SK-N-SH treated with all-trans-retinoic acid at 6 μM for 48 hours (cell line): ENCODE data around the gene FREM3.

ENCODE experiments used
- ARNTL ChIP-seq: fragments of 450-650 bp; formaldehyde crosslinking; IDR thresholded peaks from 2 replicates; pipeline ENCODE4 v1.5.0; 2020; ENCODE audit warnings: low read depth, mild to moderate bottlenecking, moderate library complexity, borderline replicate concordance
- OSR1 ChIP-seq: fragments of 250-450 bp; sonication (Bioruptor Pico); IDR thresholded peaks from 2 replicates; pipeline ENCODE4 v1.8.0; 2022; ENCODE audit warnings: moderate library complexity, mild to moderate bottlenecking, inconsistent platforms
- RARB ChIP-seq: fragments of 250-450 bp; sonication (Bioruptor Pico); IDR thresholded peaks from 2 replicates; pipeline ENCODE4 v1.8.0; 2021; ENCODE audit warnings: mild to moderate bottlenecking, moderate library complexity
- ZNF565 ChIP-seq: fragments of 450-650 bp; formaldehyde crosslinking; conservative IDR thresholded peaks from 2 replicates; pipeline ENCODE4 v1.5.0; 2020; ENCODE audit warnings: low read depth, mild to moderate bottlenecking, moderate library complexity
- ZNF8 ChIP-seq: fragments of 450-650 bp; formaldehyde crosslinking; IDR thresholded peaks from 2 replicates; pipeline ENCODE4 v1.5.0; 2020; ENCODE audit warnings: mild to moderate bottlenecking, moderate library complexity
- TF ChIP-seq, protein P1 (sequence below): fragments of 250-450 bp; sonication (Bioruptor Pico); IDR thresholded peaks from 2 replicates; pipeline ENCODE4 v1.5.0; 2020; ENCODE audit warnings: mild to moderate bottlenecking, moderate library complexity
- TF ChIP-seq, protein P2 (sequence below): fragments of 250-450 bp; sonication (Bioruptor Pico); IDR thresholded peaks from 2 replicates; pipeline ENCODE4 v1.5.1; 2021; ENCODE audit warnings: mild to moderate bottlenecking, moderate library complexity

DNA sequence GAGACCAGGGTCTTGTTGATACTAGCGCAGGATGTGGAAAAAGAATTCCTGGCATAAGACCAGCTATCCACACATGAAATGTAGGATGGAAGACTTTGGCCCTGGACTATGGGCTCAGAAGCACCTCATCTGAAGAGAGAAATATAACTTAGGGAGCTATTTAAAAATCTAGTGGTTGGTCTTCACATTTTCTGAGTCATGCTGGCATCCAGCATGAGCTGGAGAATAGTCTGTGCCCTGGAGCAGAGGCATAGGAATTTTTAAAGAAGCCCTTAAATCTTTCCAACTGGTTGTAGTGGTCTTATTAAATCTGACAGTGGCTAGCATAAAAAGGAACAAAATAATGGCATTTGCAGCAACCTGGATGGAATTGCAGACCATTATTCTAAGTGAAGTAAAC lies 100.6 kb downstream of the FREM3 start:
- TF ChIP-seq ZNF565 (CRISPR knock-in tag) (no peak), RARB (CRISPR knock-in tag) (no peak), OSR1 (CRISPR knock-in tag) (no peak), ARNTL (CRISPR knock-in tag) (no peak), ZNF8 (CRISPR knock-in tag) (no peak)
- TF ChIP-seq, protein P1, sequence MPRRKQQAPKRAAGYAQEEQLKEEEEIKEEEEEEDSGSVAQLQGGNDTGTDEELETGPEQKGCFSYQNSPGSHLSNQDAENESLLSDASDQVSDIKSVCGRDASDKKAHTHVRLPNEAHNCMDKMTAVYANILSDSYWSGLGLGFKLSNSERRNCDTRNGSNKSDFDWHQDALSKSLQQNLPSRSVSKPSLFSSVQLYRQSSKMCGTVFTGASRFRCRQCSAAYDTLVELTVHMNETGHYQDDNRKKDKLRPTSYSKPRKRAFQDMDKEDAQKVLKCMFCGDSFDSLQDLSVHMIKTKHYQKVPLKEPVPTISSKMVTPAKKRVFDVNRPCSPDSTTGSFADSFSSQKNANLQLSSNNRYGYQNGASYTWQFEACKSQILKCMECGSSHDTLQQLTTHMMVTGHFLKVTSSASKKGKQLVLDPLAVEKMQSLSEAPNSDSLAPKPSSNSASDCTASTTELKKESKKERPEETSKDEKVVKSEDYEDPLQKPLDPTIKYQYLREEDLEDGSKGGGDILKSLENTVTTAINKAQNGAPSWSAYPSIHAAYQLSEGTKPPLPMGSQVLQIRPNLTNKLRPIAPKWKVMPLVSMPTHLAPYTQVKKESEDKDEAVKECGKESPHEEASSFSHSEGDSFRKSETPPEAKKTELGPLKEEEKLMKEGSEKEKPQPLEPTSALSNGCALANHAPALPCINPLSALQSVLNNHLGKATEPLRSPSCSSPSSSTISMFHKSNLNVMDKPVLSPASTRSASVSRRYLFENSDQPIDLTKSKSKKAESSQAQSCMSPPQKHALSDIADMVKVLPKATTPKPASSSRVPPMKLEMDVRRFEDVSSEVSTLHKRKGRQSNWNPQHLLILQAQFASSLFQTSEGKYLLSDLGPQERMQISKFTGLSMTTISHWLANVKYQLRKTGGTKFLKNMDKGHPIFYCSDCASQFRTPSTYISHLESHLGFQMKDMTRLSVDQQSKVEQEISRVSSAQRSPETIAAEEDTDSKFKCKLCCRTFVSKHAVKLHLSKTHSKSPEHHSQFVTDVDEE (CRISPR knock-in tag) = no peak
- TF ChIP-seq, protein P2, sequence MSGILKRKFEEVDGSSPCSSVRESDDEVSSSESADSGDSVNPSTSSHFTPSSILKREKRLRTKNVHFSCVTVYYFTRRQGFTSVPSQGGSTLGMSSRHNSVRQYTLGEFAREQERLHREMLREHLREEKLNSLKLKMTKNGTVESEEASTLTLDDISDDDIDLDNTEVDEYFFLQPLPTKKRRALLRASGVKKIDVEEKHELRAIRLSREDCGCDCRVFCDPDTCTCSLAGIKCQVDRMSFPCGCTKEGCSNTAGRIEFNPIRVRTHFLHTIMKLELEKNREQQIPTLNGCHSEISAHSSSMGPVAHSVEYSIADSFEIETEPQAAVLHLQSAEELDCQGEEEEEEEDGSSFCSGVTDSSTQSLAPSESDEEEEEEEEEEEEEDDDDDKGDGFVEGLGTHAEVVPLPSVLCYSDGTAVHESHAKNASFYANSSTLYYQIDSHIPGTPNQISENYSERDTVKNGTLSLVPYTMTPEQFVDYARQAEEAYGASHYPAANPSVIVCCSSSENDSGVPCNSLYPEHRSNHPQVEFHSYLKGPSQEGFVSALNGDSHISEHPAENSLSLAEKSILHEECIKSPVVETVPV (CRISPR knock-in tag) = no peak
